ENCODE measurements around the gene PCYOX1L. TPM values are rescaled to one million over a fixed set of nuclear protein-coding genes. Genes with fewer than 3 reads are reported as not detected.

Gene PCYOX1L
- total and polyA plus RNA-seq, 5 donors from 2014 or later = 17.7 to 39.7 (median 19.3) TPM

GRCh38 chr5:149370878-149371277 lies 13.0 kb downstream of the PCYOX1L start:
- Histone ChIP-seq H3K9me3 (ENCODE audit: control insufficient read depth in 2 of 2, low read length in 2 of 2) (no peaks in the 10 kb centered on the region), H3K27me3 (ENCODE audit: control insufficient read depth, insufficient read depth, low read length) (no peaks in the 10 kb centered on the region), H3K36me3 (ENCODE audit: control insufficient read depth, insufficient read depth, low read length) (no peaks in the 10 kb centered on the region), H3K4me1 (ENCODE audit: control insufficient read depth, insufficient read depth, low read length, poor library complexity, severe bottlenecking) (peaks cover 6% of the 10 kb centered on the region), H3K27ac (ENCODE audit: insufficient read depth, low read length, poor library complexity, severe bottlenecking) (no peak overlapping the region), H3K4me3 (ENCODE audit: low read depth, low read length) (no peak overlapping the region)
- Mint-ChIP-seq H3K36me3 (peaks cover 18% of the 10 kb centered on the region), H3K4me3 (no peak overlapping the region), H3K4me1 (peaks cover 0 to 24% (median 18%) of the 10 kb centered on the region in 4 donors), H3K27ac (no peak overlapping the region), H3K27me3 (no peaks in the 10 kb centered on the region), H3K9me3 (no peaks in the 10 kb centered on the region)
- ATAC-seq (ENCODE audit: low read depth in 2 of 2) = no peak
- no peak for DNase-seq

- Mint-ChIP-seq H3K4me3 (no peak overlapping the region), H3K27ac (peak overlapping the region in 1 of 3 donors; percentile 1), H3K9me3 (no peaks in the 10 kb centered on the region), H3K4me1 (peaks cover 0 to 24% (median 18%) of the 10 kb centered on the region in 4 donors), H3K36me3 (peaks cover 18% of the 10 kb centered on the region), H3K27me3 (no peaks in the 10 kb centered on the region)
- no peak overlapping the region for H3K27ac ChIP-seq (ENCODE audit: insufficient read depth, low read length, poor library complexity, severe bottlenecking)
- H3K9me3 ChIP-seq (ENCODE audit: control insufficient read depth in 2 of 2, low read length in 2 of 2) = no peaks in the 10 kb centered on the region
- H3K4me3 ChIP-seq (ENCODE audit: low read depth, low read length) = no peak overlapping the region
- no peaks in the 10 kb centered on the region for H3K27me3 ChIP-seq (ENCODE audit: control insufficient read depth, insufficient read depth, low read length)
- H3K36me3 ChIP-seq (ENCODE audit: control insufficient read depth, insufficient read depth, low read length) = no peaks in the 10 kb centered on the region
- ATAC-seq (ENCODE audit: low read depth in 2 of 2) (peak; percentile 83 to 90), DNase-seq (peak; percentile 54 to 71 (median 67))
- peaks cover 6% of the 10 kb centered on the region for H3K4me1 ChIP-seq (ENCODE audit: control insufficient read depth, insufficient read depth, low read length, poor library complexity, severe bottlenecking)
Measured at GRCh38 chr5:149371296-149371962, 13.6 kb downstream of the PCYOX1L start.

GRCh38 chr5:149372076-149372795 lies 14.4 kb downstream of the PCYOX1L start:
- H3K36me3 ChIP-seq (ENCODE audit: control insufficient read depth, insufficient read depth, low read length) = no peaks in the 10 kb centered on the region
- Mint-ChIP-seq H3K27ac (no peak overlapping the region), H3K9me3 (no peaks in the 10 kb centered on the region), H3K4me3 (no peak overlapping the region), H3K4me1 (peaks cover 0 to 20% (median 13%) of the 10 kb centered on the region in 4 donors), H3K27me3 (no peaks in the 10 kb centered on the region), H3K36me3 (peaks cover 21% of the 10 kb centered on the region)
- H3K4me1 ChIP-seq (ENCODE audit: control insufficient read depth, insufficient read depth, low read length, poor library complexity, severe bottlenecking) = peaks cover 6% of the 10 kb centered on the region
- no peak for ATAC-seq (ENCODE audit: low read depth in 2 of 2)
- H3K4me3 ChIP-seq (ENCODE audit: low read depth, low read length) = no peak overlapping the region
- H3K27ac ChIP-seq (ENCODE audit: insufficient read depth, low read length, poor library complexity, severe bottlenecking) = no peak overlapping the region
- H3K9me3 ChIP-seq (ENCODE audit: control insufficient read depth in 2 of 2, low read length in 2 of 2) = no peaks in the 10 kb centered on the region
- no peaks in the 10 kb centered on the region for H3K27me3 ChIP-seq (ENCODE audit: control insufficient read depth, insufficient read depth, low read length)
- DNase-seq = no peak

- H3K27ac Mint-ChIP-seq = no peak overlapping the region
- Histone ChIP-seq H3K4me3 (ENCODE audit: low read depth, low read length) (no peak overlapping the region), H3K4me1 (ENCODE audit: control insufficient read depth, insufficient read depth, low read length, poor library complexity, severe bottlenecking) (no peaks in the 10 kb centered on the region), H3K36me3 (ENCODE audit: control insufficient read depth, insufficient read depth, low read length) (no peaks in the 10 kb centered on the region), H3K27ac (ENCODE audit: insufficient read depth, low read length, poor library complexity, severe bottlenecking) (no peak overlapping the region), H3K9me3 (ENCODE audit: control insufficient read depth in 2 of 2, low read length in 2 of 2) (no peaks in the 10 kb centered on the region), H3K27me3 (ENCODE audit: control insufficient read depth, insufficient read depth, low read length) (no peaks in the 10 kb centered on the region)
- H3K4me1 Mint-ChIP-seq = peaks cover 0 to 14% (median 8%) of the 10 kb centered on the region in 4 donors
- no peaks in the 10 kb centered on the region for H3K27me3 Mint-ChIP-seq
- DNase-seq (no peak), ATAC-seq (ENCODE audit: low read depth in 2 of 2) (no peak)
- no peaks in the 10 kb centered on the region for H3K9me3 Mint-ChIP-seq
- H3K4me3 Mint-ChIP-seq = no peak overlapping the region
- H3K36me3 Mint-ChIP-seq = peaks cover 24% of the 10 kb centered on the region
Measured at GRCh38 chr5:149372932-149373331, 15.1 kb downstream of the PCYOX1L start.

GRCh38 chr5:149374303-149374702 lies 16.5 kb downstream of the PCYOX1L start:
- no peaks in the 10 kb centered on the region for H3K9me3 ChIP-seq (ENCODE audit: control insufficient read depth in 2 of 2, low read length in 2 of 2)
- no peaks in the 10 kb centered on the region for H3K27me3 ChIP-seq (ENCODE audit: control insufficient read depth, insufficient read depth, low read length)
- Mint-ChIP-seq H3K4me1 (peaks cover 0 to 8% (median 3%) of the 10 kb centered on the region in 4 donors), H3K36me3 (peaks cover 11% of the 10 kb centered on the region), H3K27ac (no peak overlapping the region), H3K27me3 (no peaks in the 10 kb centered on the region), H3K9me3 (no peaks in the 10 kb centered on the region), H3K4me3 (no peak overlapping the region)
- DNase-seq (no peak), ATAC-seq (ENCODE audit: low read depth in 2 of 2) (no peak)
- H3K4me3 ChIP-seq (ENCODE audit: low read depth, low read length) = no peak overlapping the region
- H3K27ac ChIP-seq (ENCODE audit: insufficient read depth, low read length, poor library complexity, severe bottlenecking) = no peak overlapping the region
- H3K36me3 ChIP-seq (ENCODE audit: control insufficient read depth, insufficient read depth, low read length) = no peaks in the 10 kb centered on the region
- H3K4me1 ChIP-seq (ENCODE audit: control insufficient read depth, insufficient read depth, low read length, poor library complexity, severe bottlenecking) = no peaks in the 10 kb centered on the region

- Histone ChIP-seq H3K27me3 (ENCODE audit: control insufficient read depth, insufficient read depth, low read length) (no peaks in the 10 kb centered on the region), H3K27ac (ENCODE audit: insufficient read depth, low read length, poor library complexity, severe bottlenecking) (no peak overlapping the region), H3K4me3 (ENCODE audit: low read depth, low read length) (no peak overlapping the region), H3K4me1 (ENCODE audit: control insufficient read depth, insufficient read depth, low read length, poor library complexity, severe bottlenecking) (no peaks in the 10 kb centered on the region), H3K9me3 (ENCODE audit: control insufficient read depth in 2 of 2, low read length in 2 of 2) (no peaks in the 10 kb centered on the region), H3K36me3 (ENCODE audit: control insufficient read depth, insufficient read depth, low read length) (no peaks in the 10 kb centered on the region)
- Mint-ChIP-seq H3K4me1 (peaks cover 0 to 6% (median 3%) of the 10 kb centered on the region in 4 donors), H3K36me3 (peaks cover 11% of the 10 kb centered on the region), H3K27me3 (no peaks in the 10 kb centered on the region), H3K4me3 (no peak overlapping the region), H3K27ac (no peak overlapping the region), H3K9me3 (no peaks in the 10 kb centered on the region)
- DNase-seq = no peak
- ATAC-seq (ENCODE audit: low read depth in 2 of 2) = no peak
Measured at GRCh38 chr5:149374801-149375200, 17.0 kb downstream of the PCYOX1L start.

GRCh38 chr5:149375434-149375833 lies 17.6 kb downstream of the PCYOX1L start:
- Histone ChIP-seq H3K27ac (ENCODE audit: insufficient read depth, low read length, poor library complexity, severe bottlenecking) (no peak overlapping the region), H3K27me3 (ENCODE audit: control insufficient read depth, insufficient read depth, low read length) (no peaks in the 10 kb centered on the region), H3K36me3 (ENCODE audit: control insufficient read depth, insufficient read depth, low read length) (no peaks in the 10 kb centered on the region), H3K9me3 (ENCODE audit: control insufficient read depth in 2 of 2, low read length in 2 of 2) (no peaks in the 10 kb centered on the region), H3K4me3 (ENCODE audit: low read depth, low read length) (no peak overlapping the region), H3K4me1 (ENCODE audit: control insufficient read depth, insufficient read depth, low read length, poor library complexity, severe bottlenecking) (no peaks in the 10 kb centered on the region)
- Mint-ChIP-seq H3K4me3 (no peak overlapping the region), H3K27me3 (no peaks in the 10 kb centered on the region), H3K36me3 (peaks cover 11% of the 10 kb centered on the region), H3K27ac (no peak overlapping the region), H3K9me3 (no peaks in the 10 kb centered on the region), H3K4me1 (peaks cover 0 to 5% (median 2%) of the 10 kb centered on the region in 4 donors)
- ATAC-seq (ENCODE audit: low read depth in 2 of 2) (no peak), DNase-seq (no peak)
